ENCODE results near the gene GRHL3.

Gene GRHL3

GRCh38 chr1:24318615-24319311 lies 394 bp upstream of the GRHL3 start:
- DNase-seq: no peak

GRCh38 chr1:24319962-24320361 lies 805 bp downstream of the GRHL3 start:
- no peak for DNase-seq

GRCh38 chr1:24321126-24321525 lies 2.0 kb downstream of the GRHL3 start:
- no peak for DNase-seq

GRCh38 chr1:24321697-24322469 lies 2.7 kb downstream of the GRHL3 start:
- DNase-seq: no peak

GRCh38 chr1:24322470-24323177 lies 3.5 kb downstream of the GRHL3 start:
- DNase-seq: no peak

- DNase-seq: no peak
These were observed 4.1 kb downstream of the GRHL3 start for GRCh38 chr1:24323281-24323680.

- DNase-seq: no peak
These were observed 5.7 kb downstream of the GRHL3 start for GRCh38 chr1:24324903-24325302.

- DNase-seq: no peak
These were observed 6.7 kb downstream of the GRHL3 start for GRCh38 chr1:24325587-24326449.

- DNase-seq: no peak
These were observed 8.3 kb downstream of the GRHL3 start for GRCh38 chr1:24327486-24327885.

- no peak for DNase-seq
These were observed 8.7 kb downstream of the GRHL3 start for GRCh38 chr1:24327891-24328290.

GRCh38 chr1:24329331-24329730 lies 10.2 kb downstream of the GRHL3 start:
- DNase-seq: no peak

- no peak for DNase-seq
These were observed 10.8 kb downstream of the GRHL3 start for GRCh38 chr1:24329797-24330543.

- DNase-seq: no peak
These were observed 13.0 kb downstream of the GRHL3 start for GRCh38 chr1:24331961-24332673.

- DNase-seq: no peak
These were observed 16.9 kb downstream of the GRHL3 start for GRCh38 chr1:24336075-24336474.

GRCh38 chr1:24337455-24337854 lies 18.3 kb downstream of the GRHL3 start:
- no peak for DNase-seq

GRCh38 chr1:24338447-24338846 lies 19.3 kb downstream of the GRHL3 start:
- DNase-seq: no peak

- no peak for DNase-seq
These were observed 20.8 kb downstream of the GRHL3 start for GRCh38 chr1:24339996-24340395.

GRCh38 chr1:24340770-24341169 lies 21.6 kb downstream of the GRHL3 start:
- no peak for DNase-seq

- peak; percentile 27 for DNase-seq
These were observed 22.1 kb downstream of the GRHL3 start for GRCh38 chr1:24341260-24341659.

GRCh38 chr1:24343412-24344089 lies 24.4 kb downstream of the GRHL3 start:
- DNase-seq: no peak

Measured in NCI-H345 (cell line).